ENCODE data around the gene ACACA.

- TF ChIP-seq CTCF (IDR thresholded peaks at IDR 0.05) (no peak), EZH2 (IDR thresholded peaks at IDR 0.05; ENCODE audit: borderline replicate concordance, insufficient read depth, low read depth, low read length, poor library complexity, severe bottlenecking) (no peak)
Measured at GRCh38 chr17:37392024-37392590, 14.5 kb downstream of the ACACA start.

All from B cell (primary cell).